ENCODE data around the gene CDH3.
"Not testable (repeated sequence)": the region's sequence is repeated elsewhere in the genome, so short reads cannot be mapped to it uniquely, and the experiment has no call there.

The CDH3 gene

GRCh38 chr16:68700831-68701230 is 55.7 kb downstream of the CDH3 start:
- DNase-seq (ENCODE audit: low read depth in 2 of 2) = no peak

- peak; percentile 17 to 28 for DNase-seq (ENCODE audit: low read depth in 2 of 2)
Observed at GRCh38 chr16:68704232-68704867, 59.2 kb downstream of the CDH3 start.

- no peak for DNase-seq (ENCODE audit: low read depth in 2 of 2)
Observed at GRCh38 chr16:68707340-68708152, 62.4 kb downstream of the CDH3 start.

- DNase-seq (ENCODE audit: low read depth in 2 of 2) = no peak
Observed at GRCh38 chr16:68710211-68710610, 65.1 kb downstream of the CDH3 start.

- no peak for DNase-seq (ENCODE audit: low read depth in 2 of 2)
Observed at GRCh38 chr16:68711421-68712139, 66.5 kb downstream of the CDH3 start.

GRCh38 chr16:68713361-68713760 is 68.3 kb downstream of the CDH3 start:
- DNase-seq (ENCODE audit: low read depth in 2 of 2) = no peak

GRCh38 chr16:68715471-68715870 is 70.4 kb downstream of the CDH3 start:
- DNase-seq (ENCODE audit: low read depth in 2 of 2) = no peak

- DNase-seq (ENCODE audit: low read depth in 2 of 2) = not testable (repeated sequence)
Observed at GRCh38 chr16:68716516-68716915, 71.4 kb downstream of the CDH3 start.

- DNase-seq (ENCODE audit: low read depth in 2 of 2) = no peak
Observed at GRCh38 chr16:68717684-68718083, 72.6 kb downstream of the CDH3 start.

- no peak for DNase-seq (ENCODE audit: low read depth in 2 of 2)
Observed at GRCh38 chr16:68718590-68718989, 73.5 kb downstream of the CDH3 start.

- no peak for DNase-seq (ENCODE audit: low read depth in 2 of 2)
Observed at GRCh38 chr16:68719993-68720489, 74.9 kb downstream of the CDH3 start.

GRCh38 chr16:68722119-68723024 is 77.3 kb downstream of the CDH3 start:
- DNase-seq (ENCODE audit: low read depth in 2 of 2) = no peak

- DNase-seq (ENCODE audit: low read depth in 2 of 2) = no peak
Observed at GRCh38 chr16:68724797-68725196, 79.7 kb downstream of the CDH3 start.

GRCh38 chr16:68728523-68728922 is 83.4 kb downstream of the CDH3 start:
- no peak for DNase-seq (ENCODE audit: low read depth in 2 of 2)

GRCh38 chr16:68731637-68732036 is 86.5 kb downstream of the CDH3 start:
- no peak for DNase-seq (ENCODE audit: low read depth in 2 of 2)

GRCh38 chr16:68732042-68732680 is 87.1 kb downstream of the CDH3 start:
- DNase-seq (ENCODE audit: low read depth in 2 of 2) = no peak

GRCh38 chr16:68732741-68733399 is 87.8 kb downstream of the CDH3 start:
- DNase-seq (ENCODE audit: low read depth in 2 of 2) = no peak

GRCh38 chr16:68733570-68733969 is 88.5 kb downstream of the CDH3 start:
- no peak for DNase-seq (ENCODE audit: low read depth in 2 of 2)

- no peak for DNase-seq (ENCODE audit: low read depth in 2 of 2)
Observed at GRCh38 chr16:68734782-68735181, 89.7 kb downstream of the CDH3 start.

GRCh38 chr16:68736561-68736960 is 91.5 kb downstream of the CDH3 start:
- no peak for DNase-seq (ENCODE audit: low read depth in 2 of 2)

Data from fibroblast of skin of left quadriceps (primary cell).